Karpas-422 (cell line): ENCODE data around the gene KDM6B. TPM values are rescaled to one million over a fixed set of nuclear protein-coding genes. Genes with fewer than 3 reads are reported as not detected.
"Not testable (repeated sequence)": the region's sequence is repeated elsewhere in the genome, so short reads cannot be mapped to it uniquely, and the experiment has no call there.

Experiments
- DNase-seq: peaks from one replicate; pipeline ENCODE4 v3.0.0-alpha.2; 2015
- H2AFZ ChIP-seq: fragments of 200-600 bp; sonication (generic); 2 replicates; pipeline ENCODE4 v1.6.1; 2014; ENCODE audit warnings: antibody characterized with exemption, low read length, mixed read lengths
- H3K27ac ChIP-seq: fragments of 200-600 bp; sonication (generic); 2 replicates; pipeline ENCODE4 v1.5.1; 2014; ENCODE audit warnings: mild to moderate bottlenecking, low read length, moderate library complexity
- H3K27me3 ChIP-seq: fragments of 200-600 bp; sonication (generic); 2 replicates; pipeline ENCODE4 v1.6.1; 2014; ENCODE audit warnings: low read length, mixed read lengths
- H3K36me3 ChIP-seq: fragments of 200-600 bp; sonication (generic); 2 replicates; pipeline ENCODE4 v1.6.1; 2014; ENCODE audit warnings: low read length, mixed read lengths; ENCODE audit not compliant: insufficient read depth
- H3K4me1 ChIP-seq: fragments of 200-600 bp; sonication (generic); 2 replicates; pipeline ENCODE4 v1.6.1; 2014; ENCODE audit warnings: mild to moderate bottlenecking, low read length, mixed read lengths
- H3K4me2 ChIP-seq: fragments of 200-600 bp; sonication (generic); 2 replicates; pipeline ENCODE4 v1.6.1; 2014; ENCODE audit warnings: low read length, low read depth, mild to moderate bottlenecking; ENCODE audit not compliant: poor library complexity, severe bottlenecking
- H3K4me3 ChIP-seq: fragments of 200-600 bp; sonication (generic); 2 replicates; pipeline ENCODE4 v1.5.1; 2014; ENCODE audit warnings: mild to moderate bottlenecking, antibody characterized with exemption, low read length, mixed read lengths
- H3K79me2 ChIP-seq: fragments of 200-600 bp; sonication (generic); 2 replicates; pipeline ENCODE4 v1.6.1; 2014; ENCODE audit warnings: mild to moderate bottlenecking, low read length, mixed read lengths
- H3K9ac ChIP-seq: fragments of 200-600 bp; sonication (generic); 2 replicates; pipeline ENCODE4 v1.6.0; 2014; ENCODE audit warnings: low read length
- H3K9me2 ChIP-seq: fragments of 200-600 bp; sonication (generic), shearing (Covaris generic); replicated peaks from 2 replicates; pipeline ENCODE4 v1.6.0; 2014; ENCODE audit warnings: mild to moderate bottlenecking, low read length, moderate library complexity; ENCODE audit not compliant: insufficient read depth
- H3K9me3 ChIP-seq: fragments of 300-700, 200-600 bp; sonication (generic); 2 replicates; pipeline ENCODE4 v1.6.1; 2014; ENCODE audit warnings: low read length, mixed read lengths
- H4K20me1 ChIP-seq: fragments of 200-600 bp; sonication (generic); 2 replicates; pipeline ENCODE4 v1.6.1; 2014; ENCODE audit warnings: mild to moderate bottlenecking, antibody characterized with exemption, low read length, low read depth; ENCODE audit not compliant: insufficient read depth
- total RNA-seq: library from RNA; depleted of rRNA; stranded (reverse); fragments of >200 nt; shearing (Covaris generic); gene quantifications from 2 replicates; pipeline ENCODE4 v1.2.3, GENCODE V29; 2014; ENCODE audit warnings: low replicate concordance

Gene KDM6B
- total RNA-seq, 1 experiment from 2014 or later = 34.6 TPM

GRCh38 chr17:7864384-7864783, 30.4 kb downstream of the KDM6B start:
- not testable (repeated sequence) for H3K4me2 ChIP-seq, H3K36me3 ChIP-seq, H3K4me3 ChIP-seq, DNase-seq, H3K27me3 ChIP-seq, H4K20me1 ChIP-seq, H3K9me2 ChIP-seq, H3K79me2 ChIP-seq, H2AFZ ChIP-seq, H3K9ac ChIP-seq, H3K27ac ChIP-seq, H3K9me3 ChIP-seq
- H3K4me1 ChIP-seq = peaks cover 17% of the 10 kb centered on the region

GRCh38 chr17:7864995-7865650, 31.1 kb downstream of the KDM6B start:
- H3K79me2 ChIP-seq = no peaks in the 10 kb centered on the region; the same call in 1 of the 2 replicates
- no peak overlapping the region for H2AFZ ChIP-seq

GRCh38 chr17:7867881-7868329, 33.9 kb downstream of the KDM6B start:
- H2AFZ ChIP-seq = no peak overlapping the region
- no peaks in the 10 kb centered on the region for H3K9me3 ChIP-seq
- no peak overlapping the region for H3K27ac ChIP-seq
- H3K9ac ChIP-seq = no peak overlapping the region
- peaks cover 11% of the 10 kb centered on the region for H3K4me1 ChIP-seq
- H3K4me3 ChIP-seq = no peak overlapping the region
- no peak for DNase-seq
- H3K36me3 ChIP-seq = peaks cover 5% of the 10 kb centered on the region
- H3K79me2 ChIP-seq = no peaks in the 10 kb centered on the region
- no peaks in the 10 kb centered on the region for H3K27me3 ChIP-seq
- no peaks in the 10 kb centered on the region for H4K20me1 ChIP-seq
- no peak overlapping the region for H3K4me2 ChIP-seq
- H3K9me2 ChIP-seq = no peaks in the 10 kb centered on the region

More at GRCh38 chr17:7864995-7865650, 31.1 kb downstream of the KDM6B start:
- peaks cover 14% of the 10 kb centered on the region for H3K4me1 ChIP-seq
- no peak overlapping the region for H3K4me3 ChIP-seq
- H3K27ac ChIP-seq = no peak overlapping the region
- no peaks in the 10 kb centered on the region for H3K27me3 ChIP-seq
- H3K9ac ChIP-seq = no peak overlapping the region
- H3K36me3 ChIP-seq = peaks cover 5% of the 10 kb centered on the region
- no peaks in the 10 kb centered on the region for H3K9me3 ChIP-seq
- no peak for DNase-seq
- no peak overlapping the region for H3K4me2 ChIP-seq
- no peaks in the 10 kb centered on the region for H3K9me2 ChIP-seq
- no peaks in the 10 kb centered on the region for H4K20me1 ChIP-seq

DNA sequence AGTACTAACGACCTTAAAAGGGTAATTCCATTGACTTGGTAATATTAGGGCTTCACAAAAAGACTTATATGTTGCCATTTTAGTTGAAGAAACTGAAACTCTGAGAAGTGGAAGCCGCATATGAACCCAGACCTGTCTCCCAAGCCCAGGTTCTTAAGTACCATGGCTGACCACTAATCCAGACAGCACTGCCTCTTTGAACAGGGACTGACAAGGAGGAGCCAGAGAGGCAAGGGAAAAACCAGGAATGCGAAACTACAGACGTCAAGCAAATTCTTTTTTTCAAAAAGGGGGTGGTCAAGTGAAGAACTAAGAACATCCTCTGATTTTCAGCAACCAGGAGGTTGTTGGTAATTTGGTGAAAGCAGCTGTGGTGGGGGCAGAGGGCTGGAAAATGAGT, 39.0 kb downstream of the KDM6B start:
- Histone ChIP-seq H3K9me3 (no peaks in the 10 kb centered on the region), H3K27ac (no peak overlapping the region), H3K4me1 (peaks cover 15% of the 10 kb centered on the region), H3K27me3 (no peaks in the 10 kb centered on the region), H3K36me3 (peaks cover 8% of the 10 kb centered on the region; the same call in 1 of the 2 replicates), H3K79me2 (peaks cover 3% of the 10 kb centered on the region; the same call in 1 of the 2 replicates), H3K9ac (no peak overlapping the region), H4K20me1 (no peaks in the 10 kb centered on the region), H3K4me2 (no peak overlapping the region), H3K4me3 (no peak overlapping the region), H2AFZ (no peak overlapping the region), H3K9me2 (no peaks in the 10 kb centered on the region)
- DNase-seq = no peak

GRCh38 chr17:7875804-7876370, 41.9 kb downstream of the KDM6B start:
- no peaks in the 10 kb centered on the region for H3K27me3 ChIP-seq
- H4K20me1 ChIP-seq = no peaks in the 10 kb centered on the region
- H3K79me2 ChIP-seq = peaks cover 3% of the 10 kb centered on the region; the same call in 1 of the 2 replicates
- peak overlapping the region; percentile 42 for H3K27ac ChIP-seq
- H3K36me3 ChIP-seq = peaks cover 11% of the 10 kb centered on the region; the same call in 1 of the 2 replicates
- H3K9me2 ChIP-seq = no peaks in the 10 kb centered on the region
- H2AFZ ChIP-seq = no peak overlapping the region
- no peak for DNase-seq
- H3K4me2 ChIP-seq = peak overlapping the region; percentile 9
- H3K9ac ChIP-seq = no peak overlapping the region
- peaks cover 32% of the 10 kb centered on the region for H3K4me1 ChIP-seq
- no peak overlapping the region for H3K4me3 ChIP-seq
- H3K9me3 ChIP-seq = no peaks in the 10 kb centered on the region

DNA sequence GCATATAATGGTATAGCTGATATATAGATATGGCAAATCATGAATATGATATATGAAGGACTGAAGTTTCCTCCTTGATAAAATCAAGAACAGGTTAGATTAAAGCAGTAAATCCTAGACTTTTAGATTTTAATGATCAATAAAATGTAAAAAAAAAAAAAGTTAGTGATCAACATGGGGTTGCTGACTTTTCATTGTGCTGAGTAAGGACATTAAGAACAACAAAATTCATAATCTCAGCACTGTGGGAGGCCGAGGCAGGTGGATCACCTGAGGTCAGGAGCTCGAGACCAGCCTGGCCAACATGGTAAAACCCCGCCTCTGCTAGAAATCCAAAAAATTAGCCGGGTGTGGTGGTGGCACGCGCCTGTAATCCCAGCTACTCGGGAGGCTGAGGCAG, 44.2 kb downstream of the KDM6B start:
- Histone ChIP-seq H3K36me3 (peaks cover 11% of the 10 kb centered on the region; the same call in 1 of the 2 replicates), H3K9ac (no peak overlapping the region), H4K20me1 (no peaks in the 10 kb centered on the region), H3K9me2 (no peaks in the 10 kb centered on the region), H3K27me3 (no peaks in the 10 kb centered on the region), H3K4me2 (no peak overlapping the region), H3K27ac (no peak overlapping the region), H3K9me3 (no peaks in the 10 kb centered on the region), H3K4me1 (peaks cover 55% of the 10 kb centered on the region), H3K79me2 (peaks cover 10% of the 10 kb centered on the region), H2AFZ (no peak overlapping the region), H3K4me3 (no peak overlapping the region)
- no peak for DNase-seq

- H3K27ac ChIP-seq = peak overlapping the region; percentile 99
- no peaks in the 10 kb centered on the region for H3K9me2 ChIP-seq
- no peaks in the 10 kb centered on the region for H4K20me1 ChIP-seq
- no peak for DNase-seq
- H3K4me3 ChIP-seq = peak overlapping the region; percentile 61
- H3K9me3 ChIP-seq = no peaks in the 10 kb centered on the region
- H3K4me2 ChIP-seq = peak overlapping the region; percentile 88
- H3K4me1 ChIP-seq = peaks cover 64% of the 10 kb centered on the region
- H3K9ac ChIP-seq = peak overlapping the region; percentile 84
- H3K79me2 ChIP-seq = peaks cover 11% of the 10 kb centered on the region
- peaks cover 11% of the 10 kb centered on the region; the same call in 1 of the 2 replicates for H3K36me3 ChIP-seq
- H2AFZ ChIP-seq = no peak overlapping the region
- no peaks in the 10 kb centered on the region for H3K27me3 ChIP-seq
Measured at GRCh38 chr17:7880076-7880868, 46.3 kb downstream of the KDM6B start.
